Liver (tissue), 3 donors: ENCODE measurements around the gene TRAPPC10.

ENCODE experiments used
- CTCF ChIP-seq: fragments of 150-350 bp; IDR thresholded peaks from 2 replicates; pipeline ENCODE4 v1.5.1; 2017; ENCODE audit warnings: improper control_type of control experiment, low read depth, low read length; ENCODE audit not compliant: missing input control
- EGR1 ChIP-seq, 2 donors: IDR thresholded peaks; 2 replicates each; pipeline ENCODE4 v1.6.1; 2016 to 2018; ENCODE audit warnings: antibody characterized with exemption in 2 of 2, low read depth in 2 of 2
- FOXA1 ChIP-seq: IDR thresholded peaks from 2 replicates; pipeline ENCODE4 v1.6.1; 2016; ENCODE audit warnings: antibody characterized with exemption
- GABPA ChIP-seq, 2 donors: IDR thresholded peaks in 1 of 2; conservative IDR thresholded peaks in 1 of 2; 2 replicates each; pipeline ENCODE4 v1.6.1; 2016; ENCODE audit warnings: antibody characterized with exemption in 2 of 2, mild to moderate bottlenecking in 1 of 2, moderate library complexity in 1 of 2
- JUND ChIP-seq, 2 donors: IDR thresholded peaks; 2 replicates each; pipeline ENCODE4 v1.6.1; 2016; ENCODE audit warnings: antibody characterized with exemption in 2 of 2
- MAX ChIP-seq: IDR thresholded peaks from 2 replicates; pipeline ENCODE4 v1.6.1; 2016; ENCODE audit warnings: antibody characterized with exemption
- RAD21 ChIP-seq, 2 donors: IDR thresholded peaks; 2 replicates each; pipeline ENCODE4 v1.6.1; 2016; ENCODE audit warnings: antibody characterized with exemption in 2 of 2, mild to moderate bottlenecking in 2 of 2
- RXRA ChIP-seq, 2 donors: IDR thresholded peaks; 2 replicates each; pipeline ENCODE4 v1.6.1; 2017 to 2018; ENCODE audit warnings: antibody characterized with exemption in 2 of 2, mild to moderate bottlenecking in 1 of 2
- TAF1 ChIP-seq: conservative IDR thresholded peaks from 2 replicates; pipeline ENCODE4 v1.6.1; 2016; ENCODE audit warnings: antibody characterized with exemption, mild to moderate bottlenecking
- YY1 ChIP-seq: IDR thresholded peaks from 2 replicates; pipeline ENCODE4 v1.6.1; 2016; ENCODE audit warnings: antibody characterized with exemption, mild to moderate bottlenecking
- donor health status: healthy.
- donor health status: healthy.

- no peak for TF ChIP-seq CTCF
- no peak for TF ChIP-seq MAX
- TF ChIP-seq TAF1 = no peak
- TF ChIP-seq EGR1 (IDR thresholded peaks at IDR 0.05; ENCODE audit: low read depth in 2 of 2) = no peak
- TF ChIP-seq YY1 = no peak
- TF ChIP-seq GABPA (IDR thresholded peaks at IDR 0.05 in 1 of 2, conservative IDR thresholded peaks at IDR 0.05 in 1 of 2) = no peak
- no peak for TF ChIP-seq RAD21 (IDR thresholded peaks at IDR 0.05)
- no peak for TF ChIP-seq JUND (IDR thresholded peaks at IDR 0.05)
- TF ChIP-seq RXRA (IDR thresholded peaks at IDR 0.05) = no peak
- no peak for TF ChIP-seq FOXA1
These were observed 71.7 kb downstream of the TRAPPC10 start for GRCh38 chr21:44083631-44084291.
